Measurements from ENCODE around the gene ARF1.

The ARF1 gene

DNA sequence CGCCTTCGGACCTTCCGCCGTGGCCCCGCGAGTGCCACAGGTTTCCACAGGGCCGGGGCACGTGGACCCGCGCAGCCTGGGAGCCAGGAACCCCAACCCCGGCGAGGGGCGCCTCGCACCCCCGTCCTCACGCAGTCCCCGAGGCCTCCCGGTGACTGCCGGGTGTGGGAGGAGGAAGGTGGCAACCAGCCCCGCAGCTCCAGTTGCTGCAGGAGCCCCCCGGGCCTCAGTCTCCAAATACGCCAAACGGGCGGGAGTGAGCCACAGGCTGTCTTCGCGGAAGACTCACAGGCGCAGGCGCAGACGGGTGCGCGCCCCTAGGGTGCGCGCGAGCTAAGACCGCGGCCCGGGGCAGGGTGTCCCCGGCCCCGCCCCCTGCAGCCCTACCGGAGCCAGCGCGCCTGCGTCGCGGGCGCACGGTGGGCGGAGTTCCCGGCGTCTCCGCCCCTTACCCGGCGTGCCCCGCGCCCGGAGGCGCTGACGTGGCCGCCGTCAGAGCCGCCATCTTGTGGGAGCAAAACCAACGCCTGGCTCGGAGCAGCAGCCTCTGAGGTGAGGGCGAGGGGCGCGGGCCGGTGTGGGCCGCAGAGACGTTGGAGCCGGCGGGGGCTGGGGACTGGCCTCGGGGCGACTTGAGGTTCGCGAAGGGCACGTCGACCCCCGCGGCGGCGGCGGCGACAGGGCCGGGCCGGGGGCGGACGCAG is at the start of gene ARF1:
Gene ARF1 (plus strand): TSS at position 495 of the 704 bp plus-strand sequence. CDS start 14,407 bp downstream, outside the sequence.
- peak; percentile 31 to 95 (median 85) for DNase-seq

DNA sequence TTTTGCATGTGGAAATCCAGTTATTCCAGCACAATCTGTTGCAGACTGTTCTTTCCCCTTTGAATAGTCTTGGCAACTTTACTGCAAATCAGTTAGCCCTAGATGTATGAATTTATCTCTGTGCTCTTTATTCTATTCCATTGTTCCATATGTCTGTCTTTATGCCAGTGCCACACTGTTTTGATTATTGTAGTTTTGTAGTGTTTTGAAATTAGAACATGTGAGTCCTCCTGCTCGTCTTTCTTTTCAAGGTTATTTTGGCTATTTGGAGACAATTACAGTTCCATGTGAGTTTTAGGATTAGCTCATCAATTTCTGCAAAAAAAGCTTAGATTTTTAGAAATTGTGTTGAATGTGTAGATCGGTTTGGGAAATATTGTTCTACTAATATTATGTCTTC is 49.1 kb upstream of the ARF1 start:
- DNase-seq = no peak

GRCh38 chr1:228034954-228035837 is 47.3 kb upstream of the ARF1 start:
- no peak for DNase-seq

- DNase-seq = no peak
These were observed 46.7 kb upstream of the ARF1 start for GRCh38 chr1:228035844-228036243.

DNA sequence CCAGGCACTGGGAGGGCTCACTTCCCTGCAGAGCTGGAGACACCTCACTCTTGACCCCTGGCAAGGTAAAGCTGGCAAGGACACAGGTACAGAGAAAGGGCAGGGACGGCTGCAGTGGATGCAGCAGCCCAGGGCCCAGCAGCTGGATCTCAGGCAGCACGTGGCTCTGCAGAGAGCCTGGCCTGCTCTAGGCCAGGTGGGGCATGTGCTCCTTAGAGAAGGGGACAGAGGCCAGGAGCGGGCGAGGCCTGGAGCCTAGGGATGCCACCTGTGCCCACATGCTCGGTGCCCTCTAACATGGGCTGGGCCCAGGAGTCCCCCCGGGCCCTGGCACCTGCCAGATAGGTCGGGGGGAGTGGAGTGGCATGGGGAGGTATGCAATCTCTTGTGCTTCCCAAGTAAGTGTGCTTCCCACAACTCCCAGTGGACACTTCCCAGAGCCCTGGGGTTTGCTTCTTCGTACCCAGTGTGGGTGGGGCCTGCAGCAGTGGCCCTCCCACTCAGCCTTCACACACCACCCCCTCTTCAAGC is 45.7 kb upstream of the ARF1 start:
- no peak for DNase-seq

GRCh38 chr1:228037401-228038386 is 44.8 kb upstream of the ARF1 start:
- no peak for DNase-seq

- no peak for DNase-seq
These were observed 44.0 kb upstream of the ARF1 start for GRCh38 chr1:228038387-228039005.

GRCh38 chr1:228039006-228039903 is 43.3 kb upstream of the ARF1 start:
- no peak for DNase-seq

GRCh38 chr1:228039986-228040385 is 42.5 kb upstream of the ARF1 start:
- DNase-seq = no peak

GRCh38 chr1:228041316-228041715 is 41.2 kb upstream of the ARF1 start:
- DNase-seq = no peak

- DNase-seq = no peak
These were observed 40.0 kb upstream of the ARF1 start for GRCh38 chr1:228042508-228042907.

- DNase-seq = no peak
These were observed 39.1 kb upstream of the ARF1 start for GRCh38 chr1:228043281-228043848.

- DNase-seq = no peak
These were observed 37.5 kb upstream of the ARF1 start for GRCh38 chr1:228044961-228045360.

GRCh38 chr1:228045405-228045804 is 37.1 kb upstream of the ARF1 start:
- no peak for DNase-seq

GRCh38 chr1:228045871-228046270 is 36.6 kb upstream of the ARF1 start:
- no peak for DNase-seq

- no peak for DNase-seq
These were observed 35.9 kb upstream of the ARF1 start for GRCh38 chr1:228046421-228047182.

GRCh38 chr1:228047183-228047466 is 35.4 kb upstream of the ARF1 start:
- no peak for DNase-seq

DNA sequence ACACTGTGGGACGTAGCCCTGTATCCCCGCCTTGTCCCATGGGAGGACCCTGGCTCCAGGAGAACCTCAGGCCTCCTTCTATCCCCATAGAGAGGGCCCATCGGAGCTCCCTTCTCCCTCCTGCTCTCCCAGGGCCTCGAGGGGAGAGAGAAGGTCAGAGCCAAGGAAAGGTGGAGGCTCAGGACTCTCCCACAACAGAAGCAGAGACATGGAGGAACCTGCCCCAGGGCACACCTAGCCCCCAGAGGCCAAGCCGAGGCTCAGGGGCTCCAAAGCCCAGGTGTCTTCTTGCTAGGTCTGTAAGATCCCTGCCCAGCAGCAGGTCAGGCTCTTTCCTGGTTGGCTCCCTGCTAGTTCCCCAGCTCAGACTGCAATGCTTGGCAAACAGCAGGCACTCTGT is 34.4 kb upstream of the ARF1 start:
- DNase-seq = no peak

Data from hypothalamus (tissue), 51 donors.